ENCODE measurements around the gene APOO. TPM values are rescaled to one million over a fixed set of nuclear protein-coding genes. Genes with fewer than 3 reads are reported as not detected.
A peak's percentile ranks its signal among the peaks of the same experiment; 100 is the strongest.

Gene APOO
- total RNA-seq = 10 to 100 TPM; 25.1 to 26.3 TPM

GRCh38 chrX:23907498-23908218, at the start of gene APOO, which contains the start of gene CXorf58:
TSS of gene APOO (minus strand) at chrX:23907938. CDS start at chrX:23907702, 236 bp downstream.
TSS of gene CXorf58 (plus strand) at chrX:23908006. CDS start at chrX:23910303, 2,297 bp downstream.
- Mint-ChIP-seq H3K9me3 (no peaks in the 10 kb centered on the region), H3K4me3 (peak within 1 kb of the TSS; percentile 77), H3K4me1 (peaks cover 23% of the 10 kb centered on the region), H3K36me3 (ENCODE audit: low read depth) (no peaks in the 10 kb centered on the region), H3K27me3 (no peaks in the 10 kb centered on the region), H3K27ac (peak within 1 kb of the TSS; percentile 89)
- ChIA-PET CTCF (interaction anchor here (0.7 to 4.2 kb wide), 8 partner anchors 24 to 147 kb away, joined by 3 to 72 read pairs (median 7); partner anchors contain the start of genes EIF2S3, KLHL15 and SAT1), POLR2A (interaction anchor here (0.6 to 4.5 kb wide), 12 partner anchors 24 to 164 kb away, joined by 3 to 35 read pairs (median 6); partner anchors contain the start of genes ACOT9, EIF2S3, KLHL15 and SAT1)
- DNase-seq = peak; percentile 93

DNA sequence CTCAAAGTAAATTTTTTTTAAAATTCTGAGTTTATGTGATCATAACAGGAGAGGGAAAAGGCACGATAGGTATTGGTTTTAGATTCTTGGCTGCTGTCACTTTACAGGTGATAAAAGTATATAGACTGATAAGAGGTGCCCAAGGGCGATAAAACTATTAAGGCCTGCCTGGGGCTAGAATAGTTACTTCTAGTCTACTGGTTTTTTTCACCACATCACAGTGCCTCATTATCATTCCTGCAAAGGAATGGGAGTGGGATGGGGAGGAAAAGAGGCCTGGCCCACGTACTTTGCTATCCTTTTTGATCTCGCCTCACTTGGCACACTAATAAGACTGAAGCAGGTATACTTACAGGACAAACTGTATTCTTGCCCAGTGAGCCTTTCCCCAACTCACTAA, 46.7 kb upstream of the APOO start:
- Mint-ChIP-seq H3K4me3 (no peak overlapping the region), H3K9me3 (no peaks in the 10 kb centered on the region), H3K27ac (peak overlapping the region; percentile 93)

GRCh38 chrX:23953908-23954269, 46.2 kb upstream of the APOO start:
- DNase-seq = peak; percentile 16
- Mint-ChIP-seq H3K36me3 (ENCODE audit: low read depth) (no peaks in the 10 kb centered on the region), H3K27me3 (no peaks in the 10 kb centered on the region), H3K4me1 (peaks cover 33% of the 10 kb centered on the region), H3K27ac (peak overlapping the region; percentile 93), H3K9me3 (no peaks in the 10 kb centered on the region), H3K4me3 (peak overlapping the region; percentile 80)
- ChIA-PET CTCF (interaction anchor here (2.1 kb wide), 1 partner anchor 100 kb away, joined by 19 read pairs; the partner anchor contains the start of gene EIF2S3), POLR2A (no interaction called here)

More for the DNA sequence above, 46.7 kb upstream of the APOO start:
- H3K27me3 Mint-ChIP-seq = no peaks in the 10 kb centered on the region
- CTCF ChIA-PET = interaction anchor here (2.1 kb wide), 1 partner anchor 100 kb away, joined by 19 read pairs; the partner anchor contains the start of gene EIF2S3
- no peaks in the 10 kb centered on the region for H3K36me3 Mint-ChIP-seq (ENCODE audit: low read depth)
- H3K4me1 Mint-ChIP-seq = peaks cover 33% of the 10 kb centered on the region
- POLR2A ChIA-PET = no interaction called here
- no peak for DNase-seq

- H3K4me3 Mint-ChIP-seq = peak overlapping the region; percentile 80
- no peaks in the 10 kb centered on the region for H3K36me3 Mint-ChIP-seq (ENCODE audit: low read depth)
- no peaks in the 10 kb centered on the region for H3K9me3 Mint-ChIP-seq
- peak; percentile 56 for DNase-seq
- H3K27me3 Mint-ChIP-seq = no peaks in the 10 kb centered on the region
- H3K4me1 Mint-ChIP-seq = peaks cover 29% of the 10 kb centered on the region
- peak overlapping the region; percentile 93 for H3K27ac Mint-ChIP-seq
- ChIA-PET CTCF (interaction anchor here (0.5 to 1.5 kb wide), 5 partner anchors 42 to 170 kb away, joined by 3 to 14 read pairs (median 4); partner anchors contain the start of genes APOO, CXorf58, EIF2S3 and SAT1), POLR2A (interaction anchor here (0.8 to 1.5 kb wide), 8 partner anchors 13 to 286 kb away, joined by 3 to 16 read pairs (median 6); partner anchors contain the start of genes APOO, CXorf58, EIF2S3 and PRDX4)
Observed at GRCh38 chrX:23952984-23953907, 45.5 kb upstream of the APOO start.

DNA sequence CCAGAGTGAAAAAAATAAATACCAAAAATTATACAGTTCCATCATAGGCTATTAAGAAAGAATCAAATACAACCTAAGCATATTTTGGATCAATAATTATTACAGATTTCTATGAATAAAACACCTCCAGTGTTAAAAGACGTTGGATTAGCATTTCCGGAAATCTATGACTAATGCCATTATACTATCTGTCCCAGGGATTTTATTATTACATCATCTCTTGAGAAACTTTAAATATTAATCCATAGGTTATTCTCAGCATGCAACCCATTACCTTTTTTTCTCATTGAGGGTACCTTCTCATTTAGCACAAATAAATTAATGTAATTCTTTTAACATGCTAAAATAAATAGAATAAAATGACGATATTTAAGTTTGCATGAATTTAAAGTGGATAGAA, 44.7 kb upstream of the APOO start:
- CTCF ChIA-PET = interaction anchor here (0.5 to 1.5 kb wide), 6 partner anchors 42 to 169 kb away, joined by 3 to 14 read pairs (median 4); partner anchors contain the start of genes APOO, CXorf58, EIF2S3 and SAT1
- no peaks in the 10 kb centered on the region for H3K9me3 Mint-ChIP-seq
- POLR2A ChIA-PET = interaction anchor here (0.8 to 1.5 kb wide), 8 partner anchors 12 to 285 kb away, joined by 3 to 16 read pairs (median 6); partner anchors contain the start of genes APOO, CXorf58, EIF2S3 and PRDX4
- DNase-seq = no peak
- no peaks in the 10 kb centered on the region for H3K36me3 Mint-ChIP-seq (ENCODE audit: low read depth)
- no peaks in the 10 kb centered on the region for H3K27me3 Mint-ChIP-seq
- peak overlapping the region; percentile 50 for H3K4me3 Mint-ChIP-seq
- peaks cover 26% of the 10 kb centered on the region for H3K4me1 Mint-ChIP-seq
- H3K27ac Mint-ChIP-seq = peak overlapping the region; percentile 93

- POLR2A ChIA-PET = no interaction called here
- CTCF ChIA-PET = no interaction called here
- peaks cover 1% of the 10 kb centered on the region for H3K4me1 Mint-ChIP-seq
- DNase-seq = no peak
- H3K27ac Mint-ChIP-seq = no peak overlapping the region
- H3K4me3 Mint-ChIP-seq = no peak overlapping the region
- peaks cover 3% of the 10 kb centered on the region for H3K36me3 Mint-ChIP-seq (ENCODE audit: low read depth)
- H3K9me3 Mint-ChIP-seq = no peaks in the 10 kb centered on the region
- H3K27me3 Mint-ChIP-seq = no peaks in the 10 kb centered on the region
Observed at GRCh38 chrX:23945206-23945605, 37.5 kb upstream of the APOO start.

DNA sequence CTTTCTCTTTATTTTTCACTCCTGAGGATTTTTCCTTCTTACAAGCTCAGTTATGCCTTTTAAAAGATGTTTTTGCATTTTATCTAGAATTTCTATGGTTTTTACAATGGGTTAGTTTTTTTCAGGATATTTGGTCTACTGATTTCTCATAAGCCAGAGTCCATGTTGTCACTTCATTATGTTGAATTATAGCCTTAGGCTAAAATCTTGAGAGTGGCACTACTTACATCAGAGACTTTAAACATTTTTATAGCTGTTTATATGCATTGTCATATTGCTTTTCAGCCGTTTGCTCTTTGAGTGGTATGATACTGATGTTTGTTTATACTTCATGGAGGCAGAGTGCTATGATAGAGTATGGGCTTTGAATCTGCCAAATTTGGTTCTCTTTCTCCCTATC, 36.5 kb upstream of the APOO start:
- CTCF ChIA-PET = no interaction called here
- Mint-ChIP-seq H3K4me3 (no peak overlapping the region), H3K36me3 (ENCODE audit: low read depth) (peaks cover 3% of the 10 kb centered on the region), H3K27me3 (no peaks in the 10 kb centered on the region), H3K27ac (no peak overlapping the region), H3K4me1 (no peaks in the 10 kb centered on the region), H3K9me3 (no peaks in the 10 kb centered on the region)
- POLR2A ChIA-PET = no interaction called here
- DNase-seq = no peak

GRCh38 chrX:23939203-23939602, 31.5 kb upstream of the APOO start:
- Mint-ChIP-seq H3K9me3 (no peaks in the 10 kb centered on the region), H3K36me3 (ENCODE audit: low read depth) (no peaks in the 10 kb centered on the region), H3K27me3 (no peaks in the 10 kb centered on the region), H3K4me1 (no peaks in the 10 kb centered on the region), H3K27ac (no peak overlapping the region), H3K4me3 (no peak overlapping the region)
- ChIA-PET POLR2A (interaction anchor here (0.8 kb wide), 1 partner anchor 10 kb away, joined by 4 read pairs; no protein-coding TSS in a partner anchor), CTCF (no interaction called here)
- DNase-seq = no peak

DNA sequence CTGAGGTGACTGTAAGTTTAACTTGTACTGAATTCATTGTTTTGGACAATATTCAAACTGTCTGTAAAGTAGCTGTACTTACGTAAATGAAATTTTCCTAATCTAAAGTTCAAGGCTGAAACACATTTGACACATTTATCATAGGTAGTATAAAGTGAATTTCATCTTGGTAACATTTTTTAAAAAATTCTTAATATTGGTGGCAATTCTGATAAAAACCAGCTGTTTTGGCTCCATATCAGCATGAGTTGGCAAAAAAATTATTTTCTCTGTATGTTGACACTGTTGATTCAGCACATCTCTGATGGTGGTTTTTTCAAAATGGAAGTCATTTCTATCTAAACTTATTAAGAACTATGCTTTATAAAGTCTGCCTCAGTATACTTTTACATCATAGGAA, 31.0 kb upstream of the APOO start:
- POLR2A ChIA-PET = interaction anchor here (0.8 kb wide), 1 partner anchor 9 kb away, joined by 4 read pairs; no protein-coding TSS in a partner anchor
- no peaks in the 10 kb centered on the region for H3K27me3 Mint-ChIP-seq
- H3K4me1 Mint-ChIP-seq = no peaks in the 10 kb centered on the region
- H3K27ac Mint-ChIP-seq = no peak overlapping the region
- no peak overlapping the region for H3K4me3 Mint-ChIP-seq
- no peaks in the 10 kb centered on the region for H3K9me3 Mint-ChIP-seq
- H3K36me3 Mint-ChIP-seq (ENCODE audit: low read depth) = no peaks in the 10 kb centered on the region
- no peak for DNase-seq
- CTCF ChIA-PET = no interaction called here

GRCh38 chrX:23937100-23937499, 29.4 kb upstream of the APOO start:
- Mint-ChIP-seq H3K4me3 (no peak overlapping the region), H3K36me3 (ENCODE audit: low read depth) (no peaks in the 10 kb centered on the region), H3K27ac (no peak overlapping the region), H3K4me1 (peaks cover 5% of the 10 kb centered on the region), H3K27me3 (no peaks in the 10 kb centered on the region), H3K9me3 (no peaks in the 10 kb centered on the region)
- CTCF ChIA-PET = no interaction called here
- POLR2A ChIA-PET = no interaction called here
- DNase-seq = no peak

- ChIA-PET CTCF (no interaction called here), POLR2A (no interaction called here)
- DNase-seq = no peak
- Mint-ChIP-seq H3K36me3 (ENCODE audit: low read depth) (no peaks in the 10 kb centered on the region), H3K4me1 (peaks cover 11% of the 10 kb centered on the region), H3K9me3 (no peaks in the 10 kb centered on the region), H3K4me3 (no peak overlapping the region), H3K27ac (no peak overlapping the region), H3K27me3 (no peaks in the 10 kb centered on the region)
Observed at GRCh38 chrX:23936180-23936579, 28.4 kb upstream of the APOO start.

DNA sequence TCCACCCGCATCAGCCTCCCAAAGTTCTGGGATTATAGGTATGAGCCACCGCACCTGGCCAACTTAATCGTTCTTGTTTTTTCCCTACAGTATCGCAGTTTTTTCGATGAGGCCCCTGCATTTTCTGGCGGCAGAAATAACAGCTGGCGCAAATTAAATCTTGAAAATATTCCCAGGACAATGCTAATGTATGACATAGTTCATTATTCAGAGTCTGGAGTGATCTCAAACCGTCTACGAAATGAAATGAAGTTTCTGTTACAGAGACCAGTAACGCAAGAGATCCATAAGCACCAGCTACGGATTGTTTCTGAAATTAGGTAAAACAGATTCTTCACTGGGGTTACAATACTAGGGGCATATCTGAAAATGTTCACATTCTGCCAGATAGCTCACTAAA, 27.4 kb upstream of the APOO start:
- H3K4me3 Mint-ChIP-seq = no peak overlapping the region
- H3K27me3 Mint-ChIP-seq = no peaks in the 10 kb centered on the region
- H3K4me1 Mint-ChIP-seq = peaks cover 15% of the 10 kb centered on the region
- ChIA-PET CTCF (no interaction called here), POLR2A (no interaction called here)
- H3K9me3 Mint-ChIP-seq = no peaks in the 10 kb centered on the region
- no peaks in the 10 kb centered on the region for H3K36me3 Mint-ChIP-seq (ENCODE audit: low read depth)
- DNase-seq = no peak
- H3K27ac Mint-ChIP-seq = no peak overlapping the region

Measured in activated CD4-positive, alpha-beta memory T cell treated with anti-CD3 and anti-CD28 coated beads, Interleukin-2, amount 10 ng/mL, durations not matched to agents 7 days and 5 days (primary cell).